HG02970 (cell line): Measurements from ENCODE around the gene MACROD2.
"Not testable (repeated sequence)": the region's sequence is repeated elsewhere in the genome, so short reads cannot be mapped to it uniquely, and the experiment has no call there.

Experiments
- ATAC-seq: cut with Tn5 transposase; IDR thresholded peaks from one replicate; pipeline ENCODE4 v1.9.1; 2021; ENCODE audit warnings: mild to moderate bottlenecking, moderate library complexity, moderate number of reproducible peaks; ENCODE audit not compliant: unreplicated experiment, low FRiP score

Gene MACROD2

DNA sequence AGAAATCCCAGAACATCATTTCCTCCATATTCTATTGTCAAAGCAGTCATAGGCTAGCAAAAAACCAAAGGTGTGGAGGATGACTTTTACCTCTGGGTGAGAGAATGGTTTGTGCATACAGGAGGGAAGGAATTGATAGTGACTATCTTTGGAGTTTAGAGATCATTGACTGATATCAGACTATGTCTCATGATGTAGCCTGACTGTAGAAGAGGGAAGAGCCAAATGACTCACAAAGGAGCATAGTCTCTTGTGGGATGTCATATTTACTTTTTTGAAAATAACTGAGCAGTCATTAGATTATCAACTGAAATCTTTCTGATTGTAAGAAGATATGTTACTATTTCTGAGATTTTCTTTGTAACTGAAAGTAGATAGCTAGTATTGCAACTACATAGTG, 183.6 kb downstream of the MACROD2 start:
- no peak for ATAC-seq

- ATAC-seq: no peak
Observed at GRCh38 chr20:14189794-14190402, 194.6 kb downstream of the MACROD2 start.

DNA sequence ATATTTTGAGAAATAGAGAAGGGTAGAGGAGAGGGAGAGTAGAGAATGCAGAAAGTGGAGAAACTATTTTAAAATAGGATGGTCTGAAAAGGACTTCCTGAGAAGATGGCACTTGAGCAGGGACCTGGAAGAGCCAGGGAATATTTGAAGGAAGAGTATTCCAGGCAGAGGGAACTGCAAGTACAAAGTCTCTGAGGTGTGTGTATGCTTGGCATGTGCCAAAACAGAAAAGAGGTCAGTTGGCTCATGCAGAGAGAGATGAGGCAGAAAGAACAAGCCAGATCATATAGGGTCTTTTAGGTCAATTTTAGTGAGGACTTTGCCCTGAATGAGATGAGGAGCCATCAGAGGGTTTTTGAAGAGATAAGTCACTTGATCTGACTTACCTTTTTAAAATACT, 196.2 kb downstream of the MACROD2 start:
- ATAC-seq: no peak

- no peak for ATAC-seq
Observed at GRCh38 chr20:14193443-14193842, 198.1 kb downstream of the MACROD2 start.

GRCh38 chr20:14193885-14194284, 198.6 kb downstream of the MACROD2 start:
- no peak for ATAC-seq

DNA sequence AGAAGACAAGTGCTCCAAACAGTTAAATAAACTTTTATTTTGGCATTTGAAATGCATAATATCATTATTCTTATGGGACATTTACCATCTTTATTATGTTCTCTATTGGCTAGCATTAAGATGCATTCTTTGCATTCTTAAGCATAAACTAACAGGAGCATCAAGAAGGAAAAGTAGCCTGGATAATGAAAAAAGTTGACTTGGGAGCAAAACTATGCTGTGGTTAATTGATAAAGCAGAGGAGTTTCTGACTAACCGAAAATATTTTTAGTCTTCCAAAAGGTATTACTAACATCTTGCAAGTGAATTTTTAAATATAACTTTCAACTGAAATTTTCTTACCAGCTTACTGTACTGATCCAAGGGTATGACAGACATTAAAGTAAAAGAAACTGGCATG, 201.8 kb downstream of the MACROD2 start:
- ATAC-seq: no peak

GRCh38 chr20:14198416-14198815, 203.1 kb downstream of the MACROD2 start:
- no peak for ATAC-seq

- ATAC-seq: no peak
Observed at GRCh38 chr20:14199111-14199510, 203.8 kb downstream of the MACROD2 start.

DNA sequence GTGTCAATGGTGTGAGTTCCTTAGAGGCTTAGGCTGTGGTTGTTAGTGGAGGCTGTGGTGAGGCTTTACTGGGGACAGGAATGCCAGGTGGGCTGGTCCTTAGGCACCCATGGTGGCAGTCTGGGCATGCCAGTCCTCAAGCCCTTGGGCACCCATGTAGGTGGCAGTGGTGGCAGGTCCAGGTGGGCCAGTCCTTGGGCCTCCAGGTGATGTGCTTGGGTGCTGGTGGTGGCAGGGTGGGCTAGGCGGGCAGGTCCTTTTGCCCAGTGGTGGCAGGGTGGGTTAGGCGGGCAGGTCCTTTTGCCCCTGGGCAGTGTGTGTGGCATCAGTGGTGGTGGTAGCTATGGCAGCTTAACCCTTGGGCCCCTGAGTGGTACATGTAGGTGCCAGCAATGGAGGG, 208.3 kb downstream of the MACROD2 start:
- ATAC-seq: no peak

GRCh38 chr20:14207591-14207990, 212.3 kb downstream of the MACROD2 start:
- ATAC-seq: no peak

DNA sequence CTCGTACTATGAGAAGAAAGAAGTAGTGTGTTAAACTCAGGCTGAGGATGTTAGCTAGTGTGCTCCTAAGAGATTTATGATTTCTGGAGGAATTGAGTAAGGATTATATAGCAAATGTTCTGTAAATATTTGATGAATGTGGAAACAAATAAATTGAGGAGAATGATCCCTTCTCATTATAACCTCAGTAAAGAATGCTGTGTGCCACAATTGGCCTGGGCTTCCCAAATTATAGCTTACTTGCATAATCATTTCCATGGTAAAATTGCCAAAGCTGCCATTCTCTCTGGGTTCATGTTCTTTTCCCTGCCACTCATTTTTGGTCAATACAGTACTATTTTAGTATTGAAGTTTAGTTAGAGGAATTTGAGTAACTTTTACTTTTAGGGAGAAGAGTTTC, 213.6 kb downstream of the MACROD2 start:
- ATAC-seq: no peak

DNA sequence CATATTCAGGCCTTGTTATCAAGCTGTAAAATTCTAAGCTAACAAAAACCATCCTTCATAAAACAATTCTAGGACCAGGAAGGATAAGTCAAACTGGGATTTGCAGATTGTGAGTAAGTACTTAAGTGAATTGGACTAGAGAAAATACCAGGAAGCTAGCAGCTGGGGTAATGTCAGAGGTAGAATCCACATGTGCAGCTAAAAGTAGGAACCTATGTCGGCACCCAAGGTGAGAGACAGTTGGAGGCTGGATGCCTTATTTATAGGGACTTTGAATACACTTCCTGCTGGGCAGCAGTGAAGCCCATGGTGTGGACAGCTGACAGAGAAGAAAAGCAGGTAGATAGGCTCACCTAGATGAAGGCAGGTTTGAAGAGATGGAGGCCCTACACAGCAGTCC, 214.8 kb downstream of the MACROD2 start:
- no peak for ATAC-seq

- no peak for ATAC-seq
Observed at GRCh38 chr20:14214046-14214445, 218.7 kb downstream of the MACROD2 start.

DNA sequence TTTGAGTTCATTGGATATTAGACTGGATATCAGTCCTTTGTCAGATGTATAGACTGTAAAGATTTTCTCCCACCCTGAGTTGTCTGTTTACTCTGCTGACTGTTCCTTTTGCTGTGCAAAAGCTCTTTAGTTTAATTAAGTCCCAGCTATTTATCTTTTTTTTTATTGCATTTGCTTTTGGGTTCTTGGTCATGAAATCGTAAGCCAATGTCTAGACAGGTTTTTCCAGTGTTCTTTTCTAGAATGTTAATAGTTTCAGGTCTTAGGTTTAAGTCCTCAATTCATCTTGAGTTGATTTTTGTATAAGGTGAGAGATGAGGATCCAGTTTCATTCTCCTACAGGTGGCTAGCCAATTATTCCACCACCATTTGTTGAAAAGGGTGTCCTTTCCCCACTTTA, 220.6 kb downstream of the MACROD2 start:
- ATAC-seq: not testable (repeated sequence)

DNA sequence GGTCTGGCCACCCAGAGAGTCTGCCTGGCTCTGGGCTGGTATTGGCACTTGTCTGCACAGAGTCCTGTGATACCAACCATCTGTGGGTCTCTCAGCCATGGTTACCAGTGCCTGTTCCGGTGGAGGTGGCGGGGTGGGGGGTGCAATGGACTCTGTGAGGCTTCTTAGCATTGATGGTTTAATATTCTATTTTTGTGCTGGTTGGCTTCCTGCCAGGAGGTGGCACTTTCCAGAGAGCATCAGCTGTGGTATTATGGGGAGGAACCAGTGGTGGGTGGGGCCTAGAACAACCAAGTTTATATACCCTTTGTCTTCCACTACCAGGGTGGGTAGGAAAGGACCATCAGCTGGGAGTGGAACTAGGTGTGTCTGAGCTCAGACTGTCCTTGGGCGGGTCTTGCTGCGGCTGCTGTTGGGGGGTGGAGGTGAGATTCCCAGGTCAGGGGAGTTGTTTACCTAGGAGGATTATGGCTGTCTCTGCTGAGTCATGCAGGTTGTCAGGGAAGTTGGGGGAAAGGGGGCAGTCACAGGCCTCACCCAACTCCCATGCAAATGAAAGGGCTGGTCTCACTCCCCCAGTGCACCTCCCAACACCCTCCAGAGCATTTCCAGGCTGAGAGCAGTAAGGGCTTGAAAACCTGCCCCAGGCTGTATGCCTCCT, 224.6 kb downstream of the MACROD2 start:
- no peak for ATAC-seq

DNA sequence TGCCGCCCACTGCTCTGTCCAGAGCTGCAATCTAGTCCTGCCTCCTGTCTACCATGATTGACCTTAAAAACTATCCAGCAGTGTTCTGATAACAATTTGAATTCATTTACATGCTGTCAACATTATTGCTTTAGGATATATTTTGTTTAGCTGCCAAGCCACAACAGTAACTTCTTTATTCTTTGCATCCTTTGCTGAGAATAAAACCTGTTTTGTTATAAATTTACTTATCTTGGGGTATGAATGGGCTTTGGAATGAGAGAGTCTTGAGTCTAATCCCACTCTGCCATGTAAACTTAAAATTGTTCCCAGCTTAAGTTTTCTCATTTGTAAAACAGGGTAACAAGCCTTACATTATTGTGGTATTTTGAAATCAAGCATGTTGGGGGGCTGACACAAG, 225.7 kb downstream of the MACROD2 start:
- no peak for ATAC-seq

DNA sequence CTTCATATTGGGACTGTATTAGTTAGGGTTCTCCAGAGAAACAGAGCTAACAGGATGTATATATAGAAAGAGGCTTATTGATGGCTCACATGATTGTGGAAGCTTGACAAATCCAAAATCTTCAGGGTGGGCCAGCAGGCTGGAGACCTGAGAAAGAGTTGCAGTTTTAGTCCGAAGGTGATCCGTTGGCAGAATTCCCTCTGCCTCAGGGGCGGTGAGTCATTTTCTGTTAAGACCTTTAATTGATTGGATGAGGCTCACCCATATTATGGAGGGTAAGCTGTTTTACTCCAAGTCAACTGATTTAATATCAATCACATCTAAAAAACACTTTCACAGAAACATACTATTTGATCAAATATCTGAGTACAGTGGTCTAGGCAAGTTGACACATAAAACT, 228.5 kb downstream of the MACROD2 start:
- ATAC-seq: no peak

GRCh38 chr20:14226051-14227049, 231.0 kb downstream of the MACROD2 start:
- ATAC-seq: not testable (repeated sequence)

GRCh38 chr20:14232650-14233049, 237.3 kb downstream of the MACROD2 start:
- no peak for ATAC-seq

GRCh38 chr20:14234666-14235295, 239.5 kb downstream of the MACROD2 start:
- ATAC-seq: no peak

DNA sequence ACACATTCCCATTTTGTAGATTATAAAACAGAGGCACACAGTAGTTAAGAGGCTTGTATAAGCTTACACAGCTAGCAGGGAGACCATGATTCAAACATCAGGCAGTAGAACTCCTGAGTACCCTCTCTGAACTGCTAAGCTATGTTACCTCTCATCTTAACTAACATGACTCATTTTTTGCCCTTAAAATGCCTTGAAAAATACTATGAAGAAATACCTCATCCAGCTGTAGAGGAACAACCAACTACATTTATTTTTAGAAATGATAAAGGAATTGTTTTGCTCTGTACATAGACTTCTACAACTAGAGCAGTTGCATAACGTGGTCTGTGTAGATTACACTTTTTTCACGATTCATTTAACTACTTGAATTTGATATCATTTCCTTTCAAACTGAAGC, 240.0 kb downstream of the MACROD2 start:
- ATAC-seq: no peak
